ENCODE data around the gene SETD9.

Gene SETD9

DNA sequence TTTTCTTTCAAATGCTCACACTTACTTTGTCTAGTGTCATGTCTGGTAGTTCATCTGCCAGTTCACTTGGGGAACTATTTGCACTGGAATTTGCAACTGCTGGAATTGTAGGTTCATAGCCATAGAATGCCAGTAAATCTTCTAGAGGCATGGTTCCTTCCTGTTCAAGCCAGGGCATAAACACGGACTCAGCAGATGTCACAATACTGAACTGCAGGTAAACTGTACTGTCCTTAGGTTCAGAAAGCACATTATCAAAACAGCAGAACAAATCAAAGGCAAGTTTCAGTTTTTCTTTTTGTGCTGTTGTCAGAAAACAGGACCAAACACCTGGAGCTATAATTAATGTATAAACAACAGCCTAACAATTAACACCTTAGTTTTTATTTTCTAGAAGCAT is 29.5 kb downstream of the SETD9 start:
- DNase-seq, result no peak

DNA sequence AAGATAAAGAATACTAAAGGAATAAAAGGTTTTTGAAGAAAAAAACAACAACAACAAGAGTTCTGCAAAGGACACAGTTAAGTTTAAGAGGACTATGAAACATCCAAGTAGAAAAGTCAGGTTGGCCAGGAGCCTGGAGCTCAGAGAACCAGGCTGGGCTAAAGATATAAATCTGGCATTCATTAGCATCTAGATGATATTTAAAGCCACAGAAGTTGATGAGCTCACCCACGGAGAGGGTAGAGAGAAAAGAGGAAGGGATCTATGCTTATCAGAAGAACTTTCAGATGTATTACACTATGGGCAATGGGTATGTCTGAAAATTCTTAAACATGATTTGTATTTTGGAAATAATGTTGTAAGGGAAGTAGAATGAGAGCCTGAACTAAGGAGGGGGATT is 32.6 kb downstream of the SETD9 start:
- DNase-seq, result no peak

DNA sequence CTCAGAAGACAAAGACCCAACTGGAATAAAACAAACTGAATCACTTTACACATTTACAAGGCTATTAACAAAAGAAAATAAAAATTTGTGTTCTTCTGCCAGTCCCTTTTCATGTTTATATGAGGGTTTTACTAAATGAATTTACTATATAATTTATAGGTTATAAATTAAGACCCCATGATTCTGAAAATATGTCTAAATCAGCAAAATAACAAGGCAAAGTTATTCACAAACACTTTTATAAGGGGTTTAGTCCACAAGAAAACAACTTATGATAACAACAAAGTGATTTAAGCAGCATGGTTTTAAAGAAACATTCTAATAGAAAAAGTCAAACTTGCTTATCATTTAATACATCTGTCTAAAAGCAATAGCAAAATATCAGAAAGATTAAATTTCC is 37.7 kb downstream of the SETD9 start:
- no peak for DNase-seq

DNA sequence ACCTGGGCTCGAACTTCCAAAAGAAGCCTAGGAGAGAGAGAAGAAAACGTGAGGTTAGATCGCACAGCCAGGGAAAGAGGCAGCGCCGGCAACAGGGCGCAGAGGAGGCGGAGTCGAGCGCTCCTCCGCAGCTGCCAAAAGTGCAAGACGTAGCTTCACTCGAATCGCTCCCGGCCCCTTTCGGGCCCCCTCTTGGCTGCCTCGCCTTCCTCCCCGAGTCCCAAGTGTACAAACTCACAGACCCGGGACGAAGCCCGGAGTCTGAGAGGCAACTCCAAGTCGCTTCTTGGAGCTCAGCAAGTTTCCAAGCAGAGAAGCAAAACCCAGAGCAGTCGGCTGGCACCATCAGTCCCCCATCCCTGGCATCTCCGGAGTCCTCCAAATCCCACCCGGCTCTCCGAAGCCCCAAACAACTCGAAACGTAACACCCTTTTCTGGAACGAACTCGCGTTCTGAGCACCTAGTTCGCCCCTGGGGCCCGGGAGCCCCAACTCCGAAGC is 41.3 kb downstream of the SETD9 start:
- DNase-seq, result peak; percentile 36

DNA sequence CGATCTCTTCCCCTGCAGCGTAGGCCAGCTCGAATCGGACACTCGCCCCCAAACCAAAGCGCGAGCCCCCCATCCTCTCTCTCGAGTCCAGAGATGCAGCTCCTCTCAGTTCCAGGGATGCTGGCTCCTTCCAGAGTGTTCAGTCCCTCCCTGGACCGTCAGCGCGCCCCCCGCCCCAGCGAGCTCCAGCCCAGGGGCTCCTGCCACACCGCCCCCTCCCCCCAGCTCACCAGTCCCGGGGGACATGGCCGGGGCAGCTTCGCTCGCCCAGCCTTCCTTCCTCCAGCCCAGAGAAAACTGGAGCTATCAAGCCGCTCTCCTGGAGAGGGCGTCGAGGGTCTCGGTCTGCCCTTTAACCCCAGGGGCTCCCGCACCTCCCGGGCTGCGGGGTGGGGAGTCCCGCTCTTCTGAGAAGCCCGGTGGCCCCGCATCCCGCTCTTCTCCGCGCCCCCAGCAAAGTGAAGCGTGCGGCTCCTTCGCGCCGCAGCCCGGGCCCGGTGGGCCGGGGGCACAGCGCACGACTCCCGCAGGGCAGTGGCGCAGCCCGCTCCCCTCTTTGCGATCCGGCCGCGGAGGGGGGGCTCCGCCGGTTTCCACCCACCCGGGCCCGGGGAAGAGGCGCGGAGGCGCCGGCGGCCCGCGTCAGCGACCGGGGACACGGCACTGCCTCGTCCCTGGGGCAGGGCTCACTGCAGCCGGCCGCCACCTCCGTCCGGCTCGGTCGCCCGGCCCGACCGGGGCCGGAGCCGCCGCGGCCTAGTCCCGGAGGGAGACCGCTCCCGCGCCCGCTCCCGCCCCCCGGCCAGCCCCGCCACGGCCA is 41.9 kb downstream of the SETD9 start:
- DNase-seq, result peak; percentile 3

DNA sequence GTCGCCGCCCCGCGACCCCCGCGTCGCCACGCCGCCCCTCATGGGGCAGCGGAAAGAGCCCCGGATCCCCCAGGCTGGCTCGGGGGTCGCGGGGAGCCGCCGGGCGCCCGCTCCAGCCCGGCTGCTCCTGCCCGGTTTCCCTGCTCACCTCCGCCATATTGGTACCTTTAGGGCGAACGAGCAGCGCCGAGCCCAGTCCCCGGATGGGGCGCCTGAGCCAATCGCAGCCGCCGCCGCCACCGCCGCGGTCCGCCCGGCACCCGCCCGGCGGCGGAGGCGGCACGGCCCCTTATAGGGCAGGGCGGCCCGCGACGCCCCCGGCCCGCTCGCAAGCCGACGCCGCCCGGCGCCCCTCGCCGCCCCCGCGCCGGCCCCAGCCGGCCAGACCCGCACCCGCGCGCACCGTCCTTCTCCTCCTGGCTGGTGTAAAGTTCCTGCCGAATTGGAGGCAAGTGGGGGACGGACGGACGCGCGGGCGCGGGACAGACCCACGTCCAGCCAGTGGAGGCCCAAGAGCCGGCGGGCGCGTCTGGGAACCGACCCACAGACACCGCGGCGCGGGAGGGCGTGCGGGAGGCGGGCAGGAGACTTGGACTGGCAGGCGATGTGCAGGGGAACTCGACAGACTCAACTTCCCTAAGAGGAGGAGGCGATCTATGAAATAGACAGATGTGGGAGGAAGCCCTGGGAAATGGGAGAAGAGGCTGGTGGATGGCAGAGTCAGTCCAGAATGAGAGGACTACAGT is 42.7 kb downstream of the SETD9 start, which contains the start of gene MIER3:
TSS of gene MIER3 (minus strand) at position 178 of the 746 bp plus-strand sequence. CDS start at position 157, 21 bp downstream.
- peak; percentile 77 for DNase-seq

DNA sequence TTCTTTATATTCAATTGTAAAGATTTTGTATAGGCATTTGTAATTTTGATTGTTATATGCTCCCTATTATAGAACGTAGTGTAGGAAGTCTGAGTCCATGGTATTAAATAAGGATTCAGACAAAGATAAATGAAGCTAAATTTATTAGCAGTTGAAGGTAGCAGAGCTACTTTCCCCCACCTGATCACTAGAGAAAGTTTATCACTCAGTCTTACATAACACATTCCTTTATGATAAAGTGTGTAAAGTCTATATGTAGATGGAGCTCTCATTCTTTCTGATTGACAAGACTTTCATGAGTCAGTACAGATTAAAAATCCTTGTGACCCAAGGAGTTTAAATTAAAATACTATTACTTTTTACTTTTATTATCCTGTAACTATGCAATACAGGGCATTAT is 44.9 kb downstream of the SETD9 start:
- no peak for DNase-seq

DNA sequence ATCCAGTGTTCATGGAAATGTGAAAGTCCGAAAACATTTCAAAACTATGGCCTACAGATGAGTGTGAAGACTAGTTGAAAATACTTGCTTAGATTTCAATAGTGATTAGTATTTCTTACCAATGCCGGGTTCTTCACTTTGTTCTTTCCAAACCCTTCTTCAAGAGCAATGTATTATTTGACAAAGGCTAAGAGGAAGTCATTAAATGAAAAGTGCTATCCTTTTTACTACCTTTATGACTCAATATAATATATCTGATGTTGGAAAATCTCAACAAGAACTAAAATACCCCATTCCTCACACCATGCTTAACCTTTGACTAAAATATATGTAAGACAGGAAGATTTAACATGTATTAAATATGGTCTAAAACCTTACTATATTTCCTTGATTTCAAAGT is 49.2 kb downstream of the SETD9 start:
- no peak for DNase-seq

DNA sequence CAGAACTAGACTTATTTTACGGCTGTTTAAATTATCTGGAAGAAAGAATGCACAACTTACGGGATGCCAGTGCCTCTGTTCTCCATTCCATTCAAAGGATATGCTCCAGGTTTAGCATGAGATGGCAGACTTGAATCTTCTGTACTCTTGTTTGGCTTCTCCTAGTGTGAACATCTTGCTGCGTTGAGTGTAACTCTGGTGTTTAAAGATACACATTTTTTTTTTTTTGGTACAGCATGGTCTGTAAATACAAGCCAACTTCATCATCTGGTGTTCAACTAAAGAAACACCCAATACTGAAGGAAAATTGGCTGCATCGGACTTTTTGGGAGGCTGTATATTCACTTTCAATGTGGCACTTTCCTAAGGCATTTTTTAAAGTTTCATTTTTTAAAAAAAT is 49.9 kb downstream of the SETD9 start:
- DNase-seq, result no peak

DNA sequence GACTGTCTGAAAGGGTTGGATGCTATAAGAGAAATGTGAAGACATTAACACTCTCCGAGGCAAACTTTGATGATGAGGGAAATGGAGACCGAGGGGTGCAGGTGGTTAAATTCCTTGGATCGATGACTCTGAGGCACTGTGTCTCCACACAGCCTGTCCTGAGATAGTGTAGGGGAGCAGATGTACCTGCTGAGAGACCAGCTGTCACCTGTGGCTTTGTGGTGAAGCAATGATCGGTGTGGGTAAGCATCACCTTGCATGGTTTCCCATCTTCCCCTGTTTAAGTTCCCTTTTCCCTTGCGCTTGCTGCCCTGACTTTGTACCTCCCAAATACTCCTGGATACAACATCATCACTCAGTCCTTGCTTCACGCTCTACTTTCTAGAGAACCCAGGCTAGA is 52.4 kb downstream of the SETD9 start:
- DNase-seq, result no peak

DNA sequence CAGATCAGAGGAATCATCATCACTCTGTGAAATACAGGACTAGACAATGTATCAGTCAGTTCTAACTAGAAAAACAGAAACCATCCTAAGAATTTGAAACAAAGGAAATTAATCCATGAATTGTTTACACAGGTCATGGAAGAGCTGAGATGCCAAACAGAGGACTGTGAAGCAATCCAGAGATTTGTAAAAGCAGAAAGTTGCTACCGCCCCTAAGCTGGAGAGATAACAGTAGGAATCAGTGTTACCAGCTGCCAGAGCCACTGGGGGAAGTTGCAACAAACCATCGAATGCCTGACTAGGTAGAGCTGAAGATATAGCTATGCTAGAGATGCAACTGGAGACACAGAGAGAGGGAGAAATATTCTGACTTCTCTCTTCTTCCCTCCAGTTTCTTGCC is 52.9 kb downstream of the SETD9 start:
- DNase-seq, result no peak

DNA sequence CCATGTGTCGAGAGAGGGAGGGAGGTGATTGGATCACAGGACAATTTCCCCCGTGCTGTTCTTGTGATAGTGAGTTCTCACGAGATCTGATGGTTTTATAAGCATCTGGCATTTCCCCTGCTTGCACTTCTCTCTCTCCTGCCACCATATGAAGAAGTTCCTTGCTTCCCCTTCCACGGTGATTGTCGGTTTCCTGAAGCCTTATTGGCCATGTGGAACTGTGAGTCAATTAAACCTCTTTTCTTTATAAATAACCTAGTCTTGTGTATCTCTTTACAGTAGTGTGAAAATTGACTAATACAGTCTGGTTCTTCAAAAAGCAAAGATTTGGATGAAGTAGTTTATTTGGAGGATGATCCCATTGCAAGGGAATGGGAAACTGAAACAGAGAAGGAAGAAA is 53.9 kb downstream of the SETD9 start:
- DNase-seq, result no peak

DNA sequence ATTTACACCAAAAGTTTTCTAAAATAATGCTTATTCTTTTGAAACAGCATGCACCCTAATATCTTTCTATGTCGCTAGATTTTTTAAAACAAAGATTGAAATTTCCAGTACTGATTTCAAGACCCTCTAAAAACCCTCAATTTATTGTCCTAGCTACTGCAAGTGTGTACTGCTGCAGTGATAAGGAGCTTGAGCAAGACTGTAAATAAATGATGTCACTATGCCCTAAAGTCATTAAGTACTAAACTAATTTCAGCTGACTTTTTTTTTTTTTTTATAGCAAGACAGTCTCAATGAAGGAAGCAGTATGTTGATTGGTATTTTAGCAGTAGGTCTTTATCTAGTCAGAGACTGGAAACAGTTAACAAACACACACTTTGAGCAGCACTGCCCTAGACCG is 54.8 kb downstream of the SETD9 start:
- no peak for DNase-seq
